Right atrium auricular region (tissue), 2 donors: ENCODE results near the gene CYB561D2. TPM values are rescaled to one million over a fixed set of nuclear protein-coding genes. Genes with fewer than 3 reads are reported as not detected.

ENCODE experiments used
- DNase-seq: peaks from one replicate; pipeline ENCODE4 v3.0.0-alpha.2; 2019; ENCODE audit warnings: low spot score
- H3K27ac ChIP-seq, 2 donors: fragments of 200-600 bp; sonication (generic); 1 replicate in 1 of 2; 2 replicates in 1 of 2; pipeline ENCODE4 v1.5.1; 2016 to 2019
- H3K27me3 ChIP-seq, 2 donors: fragments of 200-600 bp; sonication (generic); one replicate each; pipeline versions ENCODE4 v1.5.1 to v1.6.0; 2017 to 2019
- H3K36me3 ChIP-seq: fragments of 200-600 bp; sonication (generic); one replicate; pipeline ENCODE4 v1.5.1; 2016
- H3K4me1 ChIP-seq, 2 donors: fragments of 200-600 bp; sonication (generic); one replicate each; pipeline versions ENCODE4 v1.5.1 to v1.6.0; 2017 to 2019
- H3K4me3 ChIP-seq, 2 donors: fragments of 200-600 bp; sonication (generic); 1 replicate in 1 of 2; 2 replicates in 1 of 2; pipeline ENCODE4 v1.5.1; 2017 to 2019; ENCODE audit warnings: mild to moderate bottlenecking in 1 of 2, moderate library complexity in 1 of 2
- H3K9me3 ChIP-seq, 2 donors: fragments of 200-600 bp; sonication (generic); one replicate each; pipeline ENCODE4 v1.5.1; 2019
- total RNA-seq, 2 donors: library from RNA; depleted of rRNA; stranded (reverse); fragments of >200 nt; gene quantifications; one replicate each; pipeline ENCODE4 v1.1.0, GENCODE V29; 2016
- TF ChIP-seq, protein P1 (sequence below), 2 donors: fragments of 200-600 bp; sonication (generic); IDR thresholded peaks; one replicate each; pipeline ENCODE4 v1.5.1; 2019; ENCODE audit warnings: antibody characterized with exemption in 2 of 2

Gene CYB561D2
- total RNA-seq, 2 donors from 2014 or later: 11.7 to 11.9 TPM

DNA sequence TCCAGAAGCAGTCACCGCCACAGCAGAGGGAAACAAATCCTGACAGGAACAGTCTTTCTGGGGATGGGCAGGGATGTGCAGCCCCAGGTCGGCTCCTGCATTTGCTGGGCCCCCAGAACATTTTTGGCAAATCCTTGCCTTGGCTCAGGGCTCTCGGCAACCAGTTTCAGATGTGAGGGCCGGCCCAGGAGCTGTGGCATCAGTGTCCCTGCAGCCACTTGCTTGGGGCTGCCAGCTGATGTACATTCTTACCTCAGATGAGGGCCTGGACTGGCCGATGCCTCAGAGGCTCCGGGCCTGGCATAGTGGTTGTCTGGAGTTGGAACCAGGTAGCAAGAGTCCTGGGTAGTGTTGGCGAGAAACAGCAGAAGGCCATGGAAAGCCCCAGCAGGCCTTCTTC, 4.2 kb downstream of the CYB561D2 start:
- no peak for DNase-seq
- no peaks in the 10 kb centered on the region for H3K27me3 ChIP-seq
- H3K9me3 ChIP-seq: no peaks in the 10 kb centered on the region
- TF ChIP-seq, protein P1, sequence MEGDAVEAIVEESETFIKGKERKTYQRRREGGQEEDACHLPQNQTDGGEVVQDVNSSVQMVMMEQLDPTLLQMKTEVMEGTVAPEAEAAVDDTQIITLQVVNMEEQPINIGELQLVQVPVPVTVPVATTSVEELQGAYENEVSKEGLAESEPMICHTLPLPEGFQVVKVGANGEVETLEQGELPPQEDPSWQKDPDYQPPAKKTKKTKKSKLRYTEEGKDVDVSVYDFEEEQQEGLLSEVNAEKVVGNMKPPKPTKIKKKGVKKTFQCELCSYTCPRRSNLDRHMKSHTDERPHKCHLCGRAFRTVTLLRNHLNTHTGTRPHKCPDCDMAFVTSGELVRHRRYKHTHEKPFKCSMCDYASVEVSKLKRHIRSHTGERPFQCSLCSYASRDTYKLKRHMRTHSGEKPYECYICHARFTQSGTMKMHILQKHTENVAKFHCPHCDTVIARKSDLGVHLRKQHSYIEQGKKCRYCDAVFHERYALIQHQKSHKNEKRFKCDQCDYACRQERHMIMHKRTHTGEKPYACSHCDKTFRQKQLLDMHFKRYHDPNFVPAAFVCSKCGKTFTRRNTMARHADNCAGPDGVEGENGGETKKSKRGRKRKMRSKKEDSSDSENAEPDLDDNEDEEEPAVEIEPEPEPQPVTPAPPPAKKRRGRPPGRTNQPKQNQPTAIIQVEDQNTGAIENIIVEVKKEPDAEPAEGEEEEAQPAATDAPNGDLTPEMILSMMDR (IDR thresholded peaks at IDR 0.05): no peak
- H3K36me3 ChIP-seq: peaks cover 32% of the 10 kb centered on the region
- H3K4me3 ChIP-seq: no peak overlapping the region
- peak overlapping the region in 1 of 2 donors; percentile 52 for H3K27ac ChIP-seq
- peaks cover 0 to 79% of the 10 kb centered on the region in 2 donors for H3K4me1 ChIP-seq

DNA sequence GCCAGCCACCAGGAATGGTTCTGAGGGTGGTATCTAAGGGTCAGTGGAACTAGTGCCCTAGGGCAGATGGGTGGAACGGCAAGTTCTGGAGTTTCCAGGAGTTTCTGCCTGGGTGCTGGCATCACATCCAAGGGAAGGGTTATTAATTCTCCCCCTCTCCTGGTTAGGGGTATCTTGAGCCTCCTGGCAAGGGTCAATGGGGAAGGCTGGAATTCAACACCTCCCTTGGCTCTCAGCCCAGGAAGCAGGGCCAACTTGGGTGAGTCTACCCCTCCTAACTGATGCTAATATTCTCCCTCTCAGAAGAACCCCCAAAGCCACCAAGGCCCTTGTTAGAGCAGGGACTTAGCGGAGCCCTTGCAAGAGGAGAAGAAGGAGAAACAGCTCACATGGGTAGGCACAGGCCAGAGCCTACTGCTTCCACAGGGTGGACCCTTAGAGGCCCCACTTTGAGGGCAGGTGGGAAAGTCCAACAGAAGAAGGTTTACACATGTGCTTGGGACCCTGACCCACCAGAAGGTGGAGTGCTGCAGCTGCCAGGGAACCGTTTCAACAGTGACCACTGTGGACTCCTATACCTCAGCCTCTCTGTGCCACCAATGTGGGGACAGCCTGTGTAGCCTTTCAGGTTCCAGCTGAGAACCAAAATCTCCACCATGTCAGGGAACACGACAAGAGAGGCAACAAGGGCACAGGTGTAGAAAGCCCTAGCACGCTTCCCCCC, 5.3 kb downstream of the CYB561D2 start:
- Histone ChIP-seq H3K36me3 (peaks cover 32% of the 10 kb centered on the region), H3K27me3 (no peaks in the 10 kb centered on the region), H3K9me3 (no peaks in the 10 kb centered on the region), H3K4me1 (peaks cover 0 to 73% of the 10 kb centered on the region in 2 donors), H3K4me3 (peak overlapping the region; percentile 13 to 90), H3K27ac (peak overlapping the region; percentile 52 to 90)
- DNase-seq: no peak
- TF ChIP-seq, protein P1 (IDR thresholded peaks at IDR 0.05): no peak

DNA sequence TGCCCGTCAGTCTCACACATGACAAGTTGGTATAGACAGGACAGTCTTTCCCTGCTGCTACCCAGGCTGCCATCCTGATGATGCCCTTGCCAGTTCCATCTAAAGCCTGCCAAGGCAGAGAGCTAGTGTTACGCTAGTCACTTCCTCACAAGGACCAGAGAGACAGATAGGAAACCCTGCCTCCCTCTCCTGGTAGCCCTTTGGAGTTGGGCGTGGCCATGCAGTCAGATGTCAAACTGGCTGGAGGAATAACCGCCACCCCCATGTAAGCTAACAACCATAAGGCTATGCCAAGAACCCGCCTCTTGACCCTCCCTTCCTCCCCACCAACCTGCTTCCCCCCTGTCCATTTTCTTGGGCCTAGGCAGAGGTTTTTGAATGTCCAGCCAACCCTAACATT, 5.9 kb downstream of the CYB561D2 start:
- H3K27me3 ChIP-seq: no peaks in the 10 kb centered on the region
- H3K9me3 ChIP-seq: no peaks in the 10 kb centered on the region
- DNase-seq: no peak
- TF ChIP-seq, protein P1 (IDR thresholded peaks at IDR 0.05): no peak
- H3K4me3 ChIP-seq: peak overlapping the region; percentile 13 to 90
- H3K4me1 ChIP-seq: peaks cover 0 to 67% of the 10 kb centered on the region in 2 donors
- peak overlapping the region; percentile 52 to 90 for H3K27ac ChIP-seq
- H3K36me3 ChIP-seq: peaks cover 32% of the 10 kb centered on the region

DNA sequence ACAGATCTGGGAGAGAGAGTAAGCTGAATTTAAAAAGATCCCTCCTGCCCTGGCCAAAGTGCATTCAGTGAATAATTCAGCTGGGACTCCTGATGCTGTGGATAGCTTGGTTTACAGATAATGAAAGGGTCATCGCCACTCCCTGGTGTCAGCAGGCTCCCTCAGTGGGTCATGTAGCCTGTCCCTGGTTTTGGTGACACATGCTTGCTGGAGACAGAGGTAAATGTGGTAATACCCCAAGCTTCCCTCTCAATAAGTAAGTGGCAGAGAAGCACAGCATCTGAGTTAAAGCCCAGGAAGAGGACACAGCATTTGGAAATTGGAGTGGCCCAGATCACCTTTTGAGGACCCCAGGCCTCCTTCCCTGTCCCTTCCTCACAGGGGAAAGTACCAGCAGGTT, 6.8 kb downstream of the CYB561D2 start:
- peaks cover 0 to 62% of the 10 kb centered on the region in 2 donors for H3K4me1 ChIP-seq
- H3K4me3 ChIP-seq: peak overlapping the region; percentile 5 to 90
- DNase-seq: no peak
- H3K9me3 ChIP-seq: no peaks in the 10 kb centered on the region
- H3K27ac ChIP-seq: peak overlapping the region in 1 of 2 donors; percentile 90
- TF ChIP-seq, protein P1 (IDR thresholded peaks at IDR 0.05): no peak
- no peaks in the 10 kb centered on the region for H3K27me3 ChIP-seq
- H3K36me3 ChIP-seq: peaks cover 32% of the 10 kb centered on the region

DNA sequence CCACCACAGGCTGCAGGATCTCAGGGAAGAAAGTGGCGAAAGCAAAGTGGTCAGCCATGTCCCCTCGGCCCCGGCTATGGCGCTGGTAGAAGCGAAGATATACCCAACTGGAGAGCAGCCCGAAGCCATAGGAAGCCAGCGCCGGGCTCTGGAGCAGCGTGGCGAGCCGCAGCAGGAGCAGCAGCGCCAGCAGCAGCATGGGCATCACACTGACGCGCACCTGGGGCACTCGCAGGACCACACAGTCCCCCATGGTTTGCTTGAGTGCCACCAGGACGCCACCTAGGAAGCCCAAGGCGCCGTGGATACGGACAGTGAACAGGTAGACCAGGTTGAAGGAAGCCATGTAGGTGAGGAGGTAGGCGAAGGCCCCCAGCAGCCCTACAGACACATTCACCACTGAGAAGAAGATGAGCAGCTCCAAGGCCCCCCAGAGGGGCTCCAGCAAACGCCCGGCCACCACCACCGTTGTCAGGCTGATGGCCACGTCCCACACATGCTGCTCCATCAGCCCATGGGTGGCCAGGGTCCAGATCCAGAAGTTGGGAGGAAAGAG, 7.8 kb downstream of the CYB561D2 start:
- H3K27me3 ChIP-seq: no peaks in the 10 kb centered on the region
- H3K4me1 ChIP-seq: peaks cover 0 to 58% of the 10 kb centered on the region in 2 donors
- no peaks in the 10 kb centered on the region for H3K9me3 ChIP-seq
- TF ChIP-seq, protein P1 (IDR thresholded peaks at IDR 0.05): no peak
- peak overlapping the region; percentile 78 to 90 for H3K4me3 ChIP-seq
- H3K27ac ChIP-seq: peak overlapping the region; percentile 89 to 90
- peaks cover 26% of the 10 kb centered on the region for H3K36me3 ChIP-seq
- no peak for DNase-seq
